AG04450 (cell line): ENCODE data around the gene AK9. TPM values are rescaled to one million over a fixed set of nuclear protein-coding genes. Genes with fewer than 3 reads are reported as not detected.

Experiments used
- CTCF ChIA-PET: fragments of 300-600, 350-600 bp; formaldehyde crosslinking; extraction: SDS; loops from one replicate; lab custom pipeline; 2022; ENCODE audit warnings: antibody characterized with exemption, inconsistent platforms; lab: Charles Lee
- POLR2A ChIA-PET: fragments of 350-600 bp; formaldehyde crosslinking; extraction: SDS; loops from one replicate; lab custom pipeline; 2021; ENCODE audit warnings: antibody characterized with exemption, inconsistent platforms; lab: Yijun Ruan, JAX
- DNase-seq: peaks from one replicate; pipeline ENCODE4 v3.0.0-alpha.2; 2011; ENCODE audit warnings: low read depth, low spot score
- H3K27ac ChIP-seq: one replicate; pipeline ENCODE4 v1.5.1; 2012; ENCODE audit warnings: low read depth, low read length, control low read depth
- H3K27me3 ChIP-seq: one replicate; pipeline ENCODE4 v1.6.0; 2012; ENCODE audit warnings: low read length; ENCODE audit not compliant: control insufficient read depth, insufficient read depth
- H3K4me3 ChIP-seq: 2 replicates; pipeline ENCODE4 v1.5.1; 2011; ENCODE audit warnings: mild to moderate bottlenecking, low read depth, low read length, control low read depth
- H3K9me3 ChIP-seq: 2 replicates; pipeline ENCODE4 v1.5.1; 2012; ENCODE audit warnings: low read length; ENCODE audit not compliant: control insufficient read depth, insufficient read depth
- polyA plus RNA-seq: library from polyadenylated mRNA; depleted of rRNA; stranded (reverse); fragments of >200 nt; gene quantifications from 2 replicates; pipeline ENCODE4 v1.2.3, GENCODE V29; 2011
- TF ChIP-seq, protein P1 (sequence below): IDR thresholded peaks from 2 replicates; pipeline ENCODE4 v1.5.1; 2011; ENCODE audit warnings: low read depth, low read length, control low read depth, inconsistent platforms

AK9 gene
- polyA plus RNA-seq, 1 experiment: 3.6 TPM

- POLR2A ChIA-PET: no interaction called here
- CTCF ChIA-PET: no interaction called here
- peaks cover 6% of the 10 kb centered on the region for H3K27me3 ChIP-seq
- no peak overlapping the region for H3K27ac ChIP-seq
- DNase-seq: no peak
- H3K4me3 ChIP-seq: no peak overlapping the region
- no peaks in the 10 kb centered on the region for H3K9me3 ChIP-seq
- TF ChIP-seq, protein P1, sequence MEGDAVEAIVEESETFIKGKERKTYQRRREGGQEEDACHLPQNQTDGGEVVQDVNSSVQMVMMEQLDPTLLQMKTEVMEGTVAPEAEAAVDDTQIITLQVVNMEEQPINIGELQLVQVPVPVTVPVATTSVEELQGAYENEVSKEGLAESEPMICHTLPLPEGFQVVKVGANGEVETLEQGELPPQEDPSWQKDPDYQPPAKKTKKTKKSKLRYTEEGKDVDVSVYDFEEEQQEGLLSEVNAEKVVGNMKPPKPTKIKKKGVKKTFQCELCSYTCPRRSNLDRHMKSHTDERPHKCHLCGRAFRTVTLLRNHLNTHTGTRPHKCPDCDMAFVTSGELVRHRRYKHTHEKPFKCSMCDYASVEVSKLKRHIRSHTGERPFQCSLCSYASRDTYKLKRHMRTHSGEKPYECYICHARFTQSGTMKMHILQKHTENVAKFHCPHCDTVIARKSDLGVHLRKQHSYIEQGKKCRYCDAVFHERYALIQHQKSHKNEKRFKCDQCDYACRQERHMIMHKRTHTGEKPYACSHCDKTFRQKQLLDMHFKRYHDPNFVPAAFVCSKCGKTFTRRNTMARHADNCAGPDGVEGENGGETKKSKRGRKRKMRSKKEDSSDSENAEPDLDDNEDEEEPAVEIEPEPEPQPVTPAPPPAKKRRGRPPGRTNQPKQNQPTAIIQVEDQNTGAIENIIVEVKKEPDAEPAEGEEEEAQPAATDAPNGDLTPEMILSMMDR: no peak
Observed at GRCh38 chr6:109498052-109498451, 192.9 kb downstream of the AK9 start.

DNA sequence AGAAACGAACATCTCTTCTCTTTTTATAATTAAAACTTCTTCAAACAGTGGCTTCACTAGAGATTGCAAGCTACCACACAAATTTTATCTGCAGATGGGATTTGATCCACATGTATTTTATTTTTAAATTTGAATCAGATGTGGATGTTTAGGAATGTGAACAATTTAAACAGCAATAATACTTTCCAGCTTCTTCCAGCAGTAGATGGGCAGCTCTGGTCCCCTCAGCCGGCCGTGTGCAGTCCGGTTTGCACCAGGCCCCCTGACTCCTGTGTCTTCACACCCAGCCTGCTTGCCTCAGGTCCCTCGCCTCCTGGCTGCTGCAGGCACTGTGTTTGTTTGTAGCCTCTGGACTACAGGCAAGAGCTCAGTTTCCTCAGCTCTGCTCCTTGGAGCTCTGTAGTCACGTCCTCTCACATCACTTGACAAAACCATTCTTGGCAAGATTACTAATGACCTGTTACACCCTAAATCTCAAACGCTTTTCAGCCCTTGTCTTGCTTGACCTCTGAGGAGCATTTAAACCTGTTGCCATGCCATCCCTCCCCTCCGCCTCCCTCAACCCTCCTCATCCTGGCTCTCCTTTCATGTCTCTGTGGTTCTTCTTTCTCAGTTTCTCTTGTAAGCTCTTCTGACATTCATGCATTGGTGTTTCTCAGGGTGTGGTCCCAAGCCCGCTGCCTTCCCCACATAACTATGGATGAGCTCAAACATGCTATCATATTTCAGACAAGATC is 194.8 kb downstream of the AK9 start:
- CTCF ChIA-PET: interaction anchor here (0.7 kb wide), 1 partner anchor 308 kb away, joined by 3 read pairs; no protein-coding TSS in a partner anchor

DNA sequence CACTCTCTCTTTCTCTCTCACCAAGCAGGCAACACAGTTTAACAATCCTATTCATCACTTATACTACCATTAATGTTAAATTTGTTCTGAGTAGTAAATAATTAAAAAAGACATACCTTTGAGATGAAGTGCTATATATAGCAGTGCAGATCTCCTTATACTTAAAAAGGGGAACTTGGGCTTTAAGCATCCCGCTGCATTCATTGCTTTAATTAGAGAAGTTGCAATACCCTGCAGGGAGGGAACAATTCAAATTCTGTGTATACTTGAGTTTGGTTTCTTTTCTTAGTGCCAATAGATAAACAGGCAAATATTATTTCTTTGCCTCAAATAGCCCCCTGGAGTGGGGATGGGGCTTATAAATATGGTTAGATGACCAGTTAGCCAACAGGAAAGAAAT is 197.1 kb downstream of the AK9 start:
- ChIA-PET POLR2A (no interaction called here), CTCF (no interaction called here)
- H3K27ac ChIP-seq: no peak overlapping the region
- H3K9me3 ChIP-seq: no peaks in the 10 kb centered on the region
- TF ChIP-seq, protein P1: no peak
- peaks cover 11% of the 10 kb centered on the region for H3K27me3 ChIP-seq
- no peak overlapping the region for H3K4me3 ChIP-seq
- DNase-seq: no peak

More for the DNA sequence above, 194.8 kb downstream of the AK9 start:
- Histone ChIP-seq H3K27ac (no peak overlapping the region), H3K4me3 (no peak overlapping the region), H3K9me3 (no peaks in the 10 kb centered on the region), H3K27me3 (peaks cover 9% of the 10 kb centered on the region)
- DNase-seq: no peak
- POLR2A ChIA-PET: no interaction called here
- TF ChIP-seq, protein P1: no peak

- Histone ChIP-seq H3K27ac (no peak overlapping the region), H3K4me3 (no peak overlapping the region), H3K9me3 (no peaks in the 10 kb centered on the region), H3K27me3 (peaks cover 14% of the 10 kb centered on the region)
- no peak for DNase-seq
- POLR2A ChIA-PET: no interaction called here
- CTCF ChIA-PET: interaction anchor here (0.7 kb wide), 1 partner anchor 11 kb away, joined by 6 read pairs; no protein-coding TSS in a partner anchor
- TF ChIP-seq, protein P1: no peak
Observed at GRCh38 chr6:109491207-109491938, 199.6 kb downstream of the AK9 start.

DNA sequence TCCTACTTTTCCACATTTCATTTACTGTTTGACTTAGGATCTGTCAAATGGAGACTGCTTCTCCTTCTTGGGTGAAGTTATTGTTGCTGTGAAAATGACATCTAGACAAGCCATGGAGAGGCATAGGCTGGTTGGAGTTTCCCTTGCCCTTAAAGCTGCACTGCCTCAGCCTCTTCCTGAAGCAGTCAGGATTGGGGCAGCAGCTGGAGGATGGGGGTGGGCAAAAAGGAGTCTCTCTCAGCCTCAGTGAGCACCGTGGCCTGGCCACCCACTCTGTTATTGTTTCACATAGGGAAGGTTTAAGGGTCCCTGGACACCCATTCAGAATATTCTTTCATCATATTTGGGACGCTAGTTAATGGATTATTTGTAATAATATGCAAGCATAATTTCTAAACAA is 200.3 kb downstream of the AK9 start:
- Histone ChIP-seq H3K27me3 (peaks cover 16% of the 10 kb centered on the region), H3K27ac (no peak overlapping the region), H3K4me3 (no peak overlapping the region), H3K9me3 (no peaks in the 10 kb centered on the region)
- DNase-seq: no peak
- ChIA-PET POLR2A (no interaction called here), CTCF (interaction anchor here (0.7 kb wide), 1 partner anchor 10 kb away, joined by 6 read pairs; no protein-coding TSS in a partner anchor)
- TF ChIP-seq, protein P1: no peak
